BJ (cell line): ENCODE measurements around the gene HM13. TPM values are rescaled to one million over a fixed set of nuclear protein-coding genes. Genes with fewer than 3 reads are reported as not detected.

ENCODE experiments used
- CTCF ChIA-PET: fragments of 350-600 bp; formaldehyde crosslinking; extraction: SDS; loops from one replicate; lab custom pipeline; 2021; ENCODE audit warnings: antibody characterized with exemption, inconsistent platforms; lab: Yijun Ruan, JAX
- POLR2A ChIA-PET: fragments of 300-600 bp; sonication (Branson Sonifier 250); formaldehyde crosslinking; extraction: SDS; loops from one replicate; lab custom pipeline; 2021; ENCODE audit warnings: antibody characterized with exemption; lab: Charles Lee
- DNase-seq: peaks from one replicate; pipeline ENCODE4 v3.0.0-alpha.2; 2011; ENCODE audit warnings: low read depth
- H3K27me3 ChIP-seq: 2 replicates; pipeline ENCODE4 v1.6.0; 2011; ENCODE audit warnings: low read length; ENCODE audit not compliant: control insufficient read depth, insufficient read depth
- H3K36me3 ChIP-seq: 2 replicates; pipeline ENCODE4 v1.5.1; 2011; ENCODE audit warnings: low read length; ENCODE audit not compliant: control insufficient read depth, insufficient read depth
- H3K4me3 ChIP-seq: 2 replicates; pipeline ENCODE4 v1.5.1; 2011; ENCODE audit warnings: low read depth, mild to moderate bottlenecking, control low read depth, low read length
- polyA plus RNA-seq: library from polyadenylated mRNA; depleted of rRNA; stranded (reverse); fragments of >200 nt; gene quantifications from 2 replicates; pipeline ENCODE4 v1.2.3, GENCODE V29; 2011
- TF ChIP-seq, protein P1 (sequence below): IDR thresholded peaks from 2 replicates; pipeline ENCODE4 v1.5.1; 2011; ENCODE audit warnings: low read depth, mild to moderate bottlenecking, control low read depth, inconsistent platforms, low read length, moderate library complexity; ENCODE audit not compliant: insufficient read depth

Gene HM13
- polyA plus RNA-seq, 1 experiment: 324 TPM

DNA sequence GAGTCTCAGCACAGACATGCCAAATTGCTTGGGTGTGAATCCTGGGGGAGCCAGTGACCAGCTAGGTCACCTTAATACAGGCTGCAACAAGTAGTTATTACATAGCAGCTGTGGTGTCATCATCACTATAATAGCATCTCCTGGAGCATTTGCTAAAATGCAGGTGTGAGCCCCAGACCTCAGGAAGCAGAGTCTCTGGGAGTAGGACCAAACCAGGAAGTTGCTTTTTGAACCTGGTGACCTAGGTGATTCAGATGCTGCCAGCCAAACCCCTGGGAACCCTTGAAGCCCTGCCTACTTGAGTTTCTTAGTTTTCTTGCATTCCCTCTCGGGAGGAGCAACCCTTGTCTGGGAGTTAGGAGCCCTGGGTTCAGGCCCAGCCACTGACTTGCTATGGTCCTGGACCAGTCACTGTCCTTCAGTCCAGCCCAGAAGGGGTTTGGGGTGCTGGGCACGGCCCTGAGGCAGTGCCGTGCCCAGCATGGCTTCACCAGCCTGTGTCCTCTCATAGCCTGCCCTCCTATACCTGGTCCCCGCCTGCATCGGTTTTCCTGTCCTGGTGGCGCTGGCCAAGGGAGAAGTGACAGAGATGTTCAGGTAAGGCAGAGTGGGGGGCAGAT lies 51.6 kb downstream of the HM13 start:
- no peak for DNase-seq
- H3K27me3 ChIP-seq: no peaks in the 10 kb centered on the region
- ChIA-PET CTCF (interaction anchor here (6.1 to 11.1 kb wide), 2 partner anchors 7 to 43 kb away, joined by 81 to 454 read pairs; partner anchors contain the start of gene ID1), POLR2A (no interaction called here)
- TF ChIP-seq, protein P1, sequence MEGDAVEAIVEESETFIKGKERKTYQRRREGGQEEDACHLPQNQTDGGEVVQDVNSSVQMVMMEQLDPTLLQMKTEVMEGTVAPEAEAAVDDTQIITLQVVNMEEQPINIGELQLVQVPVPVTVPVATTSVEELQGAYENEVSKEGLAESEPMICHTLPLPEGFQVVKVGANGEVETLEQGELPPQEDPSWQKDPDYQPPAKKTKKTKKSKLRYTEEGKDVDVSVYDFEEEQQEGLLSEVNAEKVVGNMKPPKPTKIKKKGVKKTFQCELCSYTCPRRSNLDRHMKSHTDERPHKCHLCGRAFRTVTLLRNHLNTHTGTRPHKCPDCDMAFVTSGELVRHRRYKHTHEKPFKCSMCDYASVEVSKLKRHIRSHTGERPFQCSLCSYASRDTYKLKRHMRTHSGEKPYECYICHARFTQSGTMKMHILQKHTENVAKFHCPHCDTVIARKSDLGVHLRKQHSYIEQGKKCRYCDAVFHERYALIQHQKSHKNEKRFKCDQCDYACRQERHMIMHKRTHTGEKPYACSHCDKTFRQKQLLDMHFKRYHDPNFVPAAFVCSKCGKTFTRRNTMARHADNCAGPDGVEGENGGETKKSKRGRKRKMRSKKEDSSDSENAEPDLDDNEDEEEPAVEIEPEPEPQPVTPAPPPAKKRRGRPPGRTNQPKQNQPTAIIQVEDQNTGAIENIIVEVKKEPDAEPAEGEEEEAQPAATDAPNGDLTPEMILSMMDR: no peak
- peaks cover 29% of the 10 kb centered on the region for H3K36me3 ChIP-seq
- no peak overlapping the region for H3K4me3 ChIP-seq

DNA sequence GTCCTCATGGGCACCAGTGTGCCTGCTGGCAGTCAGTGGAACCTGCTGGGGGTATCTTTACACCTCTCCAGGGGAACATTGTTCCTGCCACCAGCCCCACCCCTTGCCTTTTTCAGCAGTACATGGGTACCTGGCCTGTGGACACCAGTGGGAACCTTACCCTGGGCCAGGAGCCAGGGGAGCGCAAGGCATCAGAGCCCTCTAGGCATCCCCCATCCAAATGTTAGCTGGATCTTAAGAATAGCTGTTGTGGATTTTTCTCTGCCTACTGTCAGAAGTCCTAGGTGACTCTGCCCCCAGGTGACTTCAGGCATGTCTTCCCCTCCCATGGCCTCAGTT lies 52.0 kb downstream of the HM13 start:
- POLR2A ChIA-PET: no interaction called here
- TF ChIP-seq, protein P1: no peak
- H3K27me3 ChIP-seq: no peaks in the 10 kb centered on the region
- peaks cover 29% of the 10 kb centered on the region for H3K36me3 ChIP-seq
- CTCF ChIA-PET: interaction anchor here (0.9 to 11.1 kb wide), 4 partner anchors 7 to 67 kb away, joined by 4 to 454 read pairs (median 42); partner anchors contain the start of gene ID1
- H3K4me3 ChIP-seq: no peak overlapping the region
- DNase-seq: no peak

DNA sequence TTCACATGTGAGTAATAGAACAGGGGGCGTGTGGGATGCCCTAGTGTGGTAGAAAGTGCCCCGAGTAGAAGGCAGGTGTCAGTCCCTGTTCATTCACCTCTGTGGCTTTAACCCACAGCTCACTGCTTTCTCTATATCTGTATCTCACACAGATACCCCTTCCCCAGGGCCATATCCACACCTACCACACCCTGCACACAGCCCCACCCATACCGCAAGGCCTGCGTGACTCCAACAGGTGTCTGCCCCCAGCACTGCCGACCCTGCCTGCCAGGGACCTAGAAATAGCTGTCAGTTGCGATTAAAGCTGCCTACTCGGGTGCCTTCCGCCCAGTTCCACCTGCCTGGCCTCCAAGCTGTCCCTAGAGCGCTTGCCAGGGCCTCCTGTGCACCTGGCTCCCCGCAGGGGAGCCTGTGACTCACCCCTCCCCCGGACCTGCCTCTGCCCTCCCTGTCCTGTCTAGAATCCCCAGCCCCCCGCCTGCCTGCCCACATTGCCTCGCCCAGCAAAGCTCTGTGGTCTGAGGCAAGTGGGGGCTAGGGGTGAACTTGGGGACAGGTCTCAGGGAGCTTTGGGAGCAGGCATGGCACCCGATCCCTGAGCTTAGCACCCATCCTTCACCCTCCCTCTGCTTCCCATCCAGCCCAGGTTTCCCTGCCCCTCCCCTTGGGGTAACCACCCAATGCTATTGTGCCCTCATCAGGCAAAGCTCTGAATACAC lies 52.6 kb downstream of the HM13 start:
- Histone ChIP-seq H3K4me3 (no peak overlapping the region), H3K27me3 (no peaks in the 10 kb centered on the region), H3K36me3 (peaks cover 25% of the 10 kb centered on the region)
- POLR2A ChIA-PET: no interaction called here
- DNase-seq: no peak
- CTCF ChIA-PET: interaction anchor here (0.9 to 11.1 kb wide), 5 partner anchors 8 to 67 kb away, joined by 4 to 454 read pairs (median 23); partner anchors contain the start of gene ID1
- TF ChIP-seq, protein P1: no peak

DNA sequence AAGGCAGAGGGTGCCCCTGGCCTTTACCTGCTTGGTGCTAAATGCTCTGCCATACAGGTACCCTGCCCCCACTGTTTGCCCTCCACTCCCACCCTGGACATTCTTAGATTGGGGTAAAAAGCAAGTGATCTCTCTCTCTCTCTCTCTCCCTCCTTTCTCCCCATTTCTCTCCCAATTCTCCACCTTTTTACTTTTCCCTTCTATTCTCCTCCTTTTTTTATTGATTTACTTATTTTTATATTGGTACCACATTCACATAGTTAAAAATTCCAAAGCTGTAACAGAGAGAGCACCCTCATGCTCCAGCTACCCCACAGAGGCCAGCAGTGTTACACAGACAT lies 53.1 kb downstream of the HM13 start:
- CTCF ChIA-PET: interaction anchor here (0.9 to 11.1 kb wide), 7 partner anchors 8 to 66 kb away, joined by 4 to 454 read pairs (median 18); partner anchors contain the start of gene ID1
- POLR2A ChIA-PET: no interaction called here
- peaks cover 20% of the 10 kb centered on the region for H3K36me3 ChIP-seq
- no peak overlapping the region for H3K4me3 ChIP-seq
- H3K27me3 ChIP-seq: no peaks in the 10 kb centered on the region
- DNase-seq: no peak
- TF ChIP-seq, protein P1: no peak

DNA sequence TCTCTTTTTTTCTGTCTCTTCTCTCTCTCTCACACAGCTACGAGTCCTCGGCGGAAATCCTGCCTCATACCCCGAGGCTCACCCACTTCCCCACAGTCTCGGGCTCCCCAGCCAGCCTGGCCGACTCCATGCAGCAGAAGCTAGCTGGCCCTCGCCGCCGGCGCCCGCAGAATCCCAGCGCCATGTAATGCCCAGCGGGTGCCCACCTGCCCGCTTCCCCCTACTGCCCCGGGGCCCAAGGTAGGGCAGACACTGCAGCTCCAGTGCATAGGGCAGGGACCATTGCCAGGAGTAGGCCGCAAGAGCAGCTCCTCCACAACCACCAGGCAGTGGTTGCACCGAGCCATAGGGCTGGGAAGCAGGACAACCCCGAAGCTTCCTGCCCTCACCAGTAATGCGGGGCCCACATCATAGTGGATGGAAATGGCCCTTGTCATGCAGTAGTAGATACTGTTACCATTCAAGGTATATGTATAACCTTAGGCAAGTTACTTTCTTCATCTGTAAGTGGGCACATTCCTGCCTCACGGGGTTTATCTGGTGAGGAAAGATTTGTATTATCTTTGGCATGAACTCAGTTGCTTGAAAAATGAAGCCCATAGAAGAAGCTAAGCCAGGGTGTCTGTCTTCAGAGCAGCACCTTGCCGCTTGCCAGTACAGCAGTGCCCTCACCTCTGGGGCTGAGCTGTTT lies 53.9 kb downstream of the HM13 start:
- POLR2A ChIA-PET: no interaction called here
- no peak overlapping the region for H3K4me3 ChIP-seq
- H3K27me3 ChIP-seq: no peaks in the 10 kb centered on the region
- CTCF ChIA-PET: interaction anchor here (0.6 to 11.1 kb wide), 16 partner anchors 9 to 768 kb away, joined by 3 to 454 read pairs (median 5); partner anchors contain the start of genes HM13 and ID1
- peaks cover 17% of the 10 kb centered on the region for H3K36me3 ChIP-seq
- DNase-seq: no peak
- TF ChIP-seq, protein P1: peak; percentile 27; the same call in 1 of the 2 replicates
